MCF 10A (cell line): ENCODE data around the gene CCDC28B. TPM values are rescaled to one million over a fixed set of nuclear protein-coding genes. Genes with fewer than 3 reads are reported as not detected.

Experiments
- BruUV-seq: library from RNA; stranded (reverse); fragments of 400-500 nt; replicated peaks from 2 replicates; lab custom pipeline; 2021; lab: Mats Ljungman, UMichigan
- CTCF ChIA-PET: fragments of 300-600 bp; sonication (Branson Sonifier 250); formaldehyde crosslinking; extraction: SDS; loops from one replicate; lab custom pipeline; 2021; ENCODE audit warnings: antibody characterized with exemption, inconsistent platforms; lab: Yijun Ruan, JAX
- POLR2A ChIA-PET: fragments of 300-600, 350-650 bp; sonication (Branson Sonifier 250); formaldehyde crosslinking; extraction: SDS; loops from one replicate; lab custom pipeline; 2020; ENCODE audit warnings: antibody characterized with exemption, inconsistent platforms; lab: Yijun Ruan, JAX
- DNase-seq: peaks from one replicate; pipeline ENCODE4 v3.0.0-alpha.2; 2018; ENCODE audit not compliant: unreplicated experiment
- H3K27ac Mint-ChIP-seq: one replicate; pipeline ENCODE4 v1.8.0; 2022; ENCODE audit warnings: mild to moderate bottlenecking, low read depth, mixed read lengths; ENCODE audit not compliant: unreplicated experiment
- H3K27me3 Mint-ChIP-seq: one replicate; pipeline ENCODE4 v1.8.0; 2022; ENCODE audit warnings: mixed read lengths; ENCODE audit not compliant: insufficient read depth, unreplicated experiment
- H3K36me3 Mint-ChIP-seq: one replicate; pipeline ENCODE4 v1.8.0; 2022; ENCODE audit warnings: mild to moderate bottlenecking, moderate library complexity, mixed read lengths; ENCODE audit not compliant: insufficient read depth, unreplicated experiment
- H3K4me1 Mint-ChIP-seq: one replicate; pipeline ENCODE4 v1.8.0; 2022; ENCODE audit warnings: mixed read lengths; ENCODE audit not compliant: insufficient read depth, unreplicated experiment
- H3K4me3 Mint-ChIP-seq: one replicate; pipeline ENCODE4 v1.8.0; 2022; ENCODE audit warnings: mild to moderate bottlenecking, moderate library complexity, mixed read lengths; ENCODE audit not compliant: unreplicated experiment
- H3K9me3 Mint-ChIP-seq: one replicate; pipeline ENCODE4 v1.8.0; 2022; ENCODE audit warnings: mixed read lengths; ENCODE audit not compliant: unreplicated experiment
- CTCF ChIP-seq: fragments of 200-600 bp; IDR thresholded peaks from one replicate; pipeline ENCODE4 v1.8.0; 2022; ENCODE audit warnings: antibody characterized with exemption, mild to moderate bottlenecking; ENCODE audit not compliant: unreplicated experiment
- intact Hi-C: fragments of 100-400 bp; cut with micrococcal nuclease; formaldehyde crosslinking; loops from 2 replicates; pipeline ENCODE4 v1.14.1; 2022
- total RNA-seq: library from RNA; stranded (reverse); gene quantifications from 2 replicates; pipeline ENCODE4 v1.2.3, GENCODE V29; 2022

Gene CCDC28B
- total RNA-seq, 1 experiment from 2014 or later: 0.91 TPM

GRCh38 chr1:32181563-32181962, 18.8 kb upstream of the CCDC28B start:
- H3K4me3 Mint-ChIP-seq: peak overlapping the region; percentile 97
- DNase-seq: no peak
- POLR2A ChIA-PET: interaction anchor here (1.2 to 2.8 kb wide), 2 partner anchors 18 to 108 kb away, joined by 9 to 11 read pairs; partner anchors contain the start of gene CCDC28B
- peaks cover 58% of the 10 kb centered on the region for H3K36me3 Mint-ChIP-seq
- CTCF ChIA-PET: interaction anchor here (0.6 to 0.7 kb wide), 3 partner anchors 69 to 588 kb away, joined by 3 to 4 read pairs (median 3); no protein-coding TSS in a partner anchor
- no peak for TF ChIP-seq CTCF
- BruUV-seq: no TSS peak
- intact Hi-C loops: loop anchor here (2.0 kb wide), 1 partner anchor 49 kb away; no protein-coding TSS in a partner anchor
- peak overlapping the region; percentile 98 for H3K27ac Mint-ChIP-seq
- no peaks in the 10 kb centered on the region for H3K9me3 Mint-ChIP-seq
- no peaks in the 10 kb centered on the region for H3K27me3 Mint-ChIP-seq
- peaks cover 29% of the 10 kb centered on the region for H3K4me1 Mint-ChIP-seq

GRCh38 chr1:32182060-32182459, 18.3 kb upstream of the CCDC28B start:
- Mint-ChIP-seq H3K36me3 (peaks cover 63% of the 10 kb centered on the region), H3K4me3 (peak overlapping the region; percentile 97), H3K27me3 (no peaks in the 10 kb centered on the region), H3K9me3 (no peaks in the 10 kb centered on the region), H3K27ac (peak overlapping the region; percentile 98), H3K4me1 (peaks cover 30% of the 10 kb centered on the region)
- ChIA-PET CTCF (interaction anchor here (0.6 to 0.7 kb wide), 3 partner anchors 23 to 588 kb away, joined by 3 to 4 read pairs (median 4); partner anchors contain the start of gene IQCC), POLR2A (interaction anchor here (1.2 to 2.8 kb wide), 2 partner anchors 17 to 108 kb away, joined by 9 to 11 read pairs; partner anchors contain the start of gene CCDC28B)
- DNase-seq: no peak
- no TSS peak for BruUV-seq
- intact Hi-C loops: no loop called here
- TF ChIP-seq CTCF: no peak

- H3K9me3 Mint-ChIP-seq: no peaks in the 10 kb centered on the region
- no peak overlapping the region for H3K27ac Mint-ChIP-seq
- no peak overlapping the region for H3K4me3 Mint-ChIP-seq
These were observed 15.7 kb upstream of the CCDC28B start for GRCh38 chr1:32184650-32185049.

GRCh38 chr1:32186077-32186476, 14.3 kb upstream of the CCDC28B start:
- H3K4me3 Mint-ChIP-seq: no peak overlapping the region
- no peaks in the 10 kb centered on the region for H3K9me3 Mint-ChIP-seq
- peaks cover 29% of the 10 kb centered on the region for H3K4me1 Mint-ChIP-seq
- intact Hi-C loops: no loop called here
- H3K27ac Mint-ChIP-seq: peak overlapping the region; percentile 49
- TF ChIP-seq CTCF: no peak
- DNase-seq: no peak
- no TSS peak for BruUV-seq
- H3K36me3 Mint-ChIP-seq: peaks cover 92% of the 10 kb centered on the region
- ChIA-PET CTCF (no interaction called here), POLR2A (interaction anchor here (0.8 kb wide), 1 partner anchor 19 kb away, joined by 3 read pairs; the partner anchor contains the start of gene IQCC)
- H3K27me3 Mint-ChIP-seq: no peaks in the 10 kb centered on the region

More at GRCh38 chr1:32184650-32185049, 15.7 kb upstream of the CCDC28B start:
- DNase-seq: no peak
- Mint-ChIP-seq H3K4me1 (peaks cover 30% of the 10 kb centered on the region), H3K36me3 (peaks cover 89% of the 10 kb centered on the region), H3K27me3 (no peaks in the 10 kb centered on the region)
- ChIA-PET CTCF (no interaction called here), POLR2A (interaction anchor here (0.7 kb wide), 1 partner anchor 12 kb away, joined by 3 read pairs; no protein-coding TSS in a partner anchor)
- TF ChIP-seq CTCF: no peak
- intact Hi-C loops: no loop called here
- no TSS peak for BruUV-seq
